HEK293 (cell line): ENCODE results near the gene SPART.

Experiments used
- ATF2 ChIP-seq: fragments of 450-650 bp; formaldehyde crosslinking; IDR thresholded peaks from 2 replicates; pipeline ENCODE4 v1.5.1; 2016; ENCODE audit warnings: missing biosample characterization, missing genetic modification characterization, low read depth
- KLF1 ChIP-seq: fragments of 450-650 bp; formaldehyde crosslinking; IDR thresholded peaks from 2 replicates; pipeline ENCODE4 v1.5.1; 2016; ENCODE audit warnings: missing biosample characterization, missing genetic modification characterization
- REPIN1 ChIP-seq: fragments of 450-650 bp; formaldehyde crosslinking; IDR thresholded peaks from 2 replicates; pipeline ENCODE4 v1.5.1; 2017; ENCODE audit warnings: missing biosample characterization, missing genetic modification characterization, low read depth
- REST ChIP-seq: fragments of 450-650 bp; formaldehyde crosslinking; IDR thresholded peaks from 2 replicates; pipeline ENCODE4 v1.5.1; 2016; ENCODE audit warnings: missing biosample characterization, missing genetic modification characterization
- ZFP37 ChIP-seq: fragments of 450-650 bp; formaldehyde crosslinking; IDR thresholded peaks from 2 replicates; pipeline ENCODE4 v1.5.1; 2016; ENCODE audit warnings: missing biosample characterization, missing genetic modification characterization
- ZNF133 ChIP-seq: fragments of 450-650 bp; formaldehyde crosslinking; IDR thresholded peaks from 2 replicates; pipeline ENCODE4 v1.5.1; 2016; ENCODE audit warnings: missing biosample characterization, missing genetic modification characterization
- ZNF76 ChIP-seq: fragments of 450-650 bp; formaldehyde crosslinking; IDR thresholded peaks from 2 replicates; pipeline ENCODE4; 2016; ENCODE audit warnings: low read depth, missing biosample characterization, missing genetic modification characterization, borderline replicate concordance
- ZNF785 ChIP-seq: fragments of 450-650 bp; formaldehyde crosslinking; IDR thresholded peaks from 2 replicates; pipeline ENCODE4 v1.5.1; 2016; ENCODE audit warnings: missing biosample characterization, missing genetic modification characterization
- TF ChIP-seq, protein P1 (sequence below): fragments of 450-650 bp; formaldehyde crosslinking; IDR thresholded peaks from 2 replicates; pipeline ENCODE4 v1.5.1; 2016; ENCODE audit warnings: missing biosample characterization, missing genetic modification characterization
- TF ChIP-seq, protein P2 (sequence below): fragments of 450-650 bp; formaldehyde crosslinking; IDR thresholded peaks from 2 replicates; pipeline ENCODE4 v1.5.1; 2016; ENCODE audit warnings: missing biosample characterization, missing genetic modification characterization

DNA sequence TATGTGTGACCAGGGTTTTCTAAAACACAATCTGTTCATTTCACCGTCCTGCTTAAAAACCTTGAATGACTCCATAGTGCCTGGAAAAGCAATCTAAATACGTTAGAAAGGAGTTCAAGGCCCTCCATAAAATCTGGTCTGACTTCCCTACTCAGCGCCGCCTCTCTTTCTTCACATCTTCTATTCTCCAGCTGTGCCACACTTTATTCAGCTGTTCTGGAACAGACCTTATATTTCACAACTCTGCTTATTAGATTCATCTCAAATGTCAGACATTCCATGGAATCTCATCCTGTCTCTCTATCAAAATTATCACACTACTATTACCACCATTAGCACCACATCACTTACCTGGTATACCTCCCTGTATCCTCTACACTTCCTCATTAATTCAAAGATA lies 19.8 kb upstream of the SPART start:
- TF ChIP-seq REPIN1 (tag by site-specific recombination), result no peak
- no peak for TF ChIP-seq ZFP37 (tag by site-specific recombination)
- TF ChIP-seq, protein P1, sequence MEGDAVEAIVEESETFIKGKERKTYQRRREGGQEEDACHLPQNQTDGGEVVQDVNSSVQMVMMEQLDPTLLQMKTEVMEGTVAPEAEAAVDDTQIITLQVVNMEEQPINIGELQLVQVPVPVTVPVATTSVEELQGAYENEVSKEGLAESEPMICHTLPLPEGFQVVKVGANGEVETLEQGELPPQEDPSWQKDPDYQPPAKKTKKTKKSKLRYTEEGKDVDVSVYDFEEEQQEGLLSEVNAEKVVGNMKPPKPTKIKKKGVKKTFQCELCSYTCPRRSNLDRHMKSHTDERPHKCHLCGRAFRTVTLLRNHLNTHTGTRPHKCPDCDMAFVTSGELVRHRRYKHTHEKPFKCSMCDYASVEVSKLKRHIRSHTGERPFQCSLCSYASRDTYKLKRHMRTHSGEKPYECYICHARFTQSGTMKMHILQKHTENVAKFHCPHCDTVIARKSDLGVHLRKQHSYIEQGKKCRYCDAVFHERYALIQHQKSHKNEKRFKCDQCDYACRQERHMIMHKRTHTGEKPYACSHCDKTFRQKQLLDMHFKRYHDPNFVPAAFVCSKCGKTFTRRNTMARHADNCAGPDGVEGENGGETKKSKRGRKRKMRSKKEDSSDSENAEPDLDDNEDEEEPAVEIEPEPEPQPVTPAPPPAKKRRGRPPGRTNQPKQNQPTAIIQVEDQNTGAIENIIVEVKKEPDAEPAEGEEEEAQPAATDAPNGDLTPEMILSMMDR (tag by site-specific recombination), result no peak
- TF ChIP-seq, protein P2, sequence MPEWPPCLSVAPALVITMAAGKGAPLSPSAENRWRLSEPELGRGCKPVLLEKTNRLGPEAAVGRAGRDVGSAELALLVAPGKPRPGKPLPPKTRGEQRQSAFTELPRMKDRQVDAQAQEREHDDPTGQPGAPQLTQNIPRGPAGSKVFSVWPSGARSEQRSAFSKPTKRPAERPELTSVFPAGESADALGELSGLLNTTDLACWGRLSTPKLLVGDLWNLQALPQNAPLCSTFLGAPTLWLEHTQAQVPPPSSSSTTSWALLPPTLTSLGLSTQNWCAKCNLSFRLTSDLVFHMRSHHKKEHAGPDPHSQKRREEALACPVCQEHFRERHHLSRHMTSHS (tag by site-specific recombination), result no peak
- TF ChIP-seq REST, result no peak
- no peak for TF ChIP-seq ATF2 (tag by site-specific recombination)
- no peak for TF ChIP-seq KLF1 (tag by site-specific recombination)
- TF ChIP-seq ZNF133 (tag by site-specific recombination), result no peak
- TF ChIP-seq ZNF76, result no peak
- TF ChIP-seq ZNF785 (tag by site-specific recombination), result no peak
